HepG2 (cell line): ENCODE measurements around the gene TIMM44. TPM values are rescaled to one million over a fixed set of nuclear protein-coding genes. Genes with fewer than 3 reads are reported as not detected.

Source experiments
- HNF1B ChIP-seq: sonication (generic); formaldehyde crosslinking; IDR thresholded peaks from 2 replicates; pipeline ENCODE4 v1.5.1; 2020; ENCODE audit warnings: mild to moderate bottlenecking, moderate library complexity, missing genetic modification reagents
- HNRNPL ChIP-seq: fragments of 200-400 bp; formaldehyde crosslinking; IDR thresholded peaks from 2 replicates; pipeline ENCODE4 v1.6.1; 2017; ENCODE audit warnings: mild to moderate bottlenecking, low read depth, low read length
- KAT8 ChIP-seq: IDR thresholded peaks from 2 replicates; pipeline ENCODE4 v1.6.1; 2016; ENCODE audit warnings: missing genetic modification reagents, missing compliant biosample characterization
- MLX ChIP-seq: IDR thresholded peaks from 2 replicates; pipeline ENCODE4 v1.6.1; 2016
- MTF1 ChIP-seq: sonication (generic); formaldehyde crosslinking; IDR thresholded peaks from 2 replicates; pipeline ENCODE4 v1.5.0; 2020; ENCODE audit warnings: missing genetic modification reagents
- NR2C2 ChIP-seq: sonication (generic); formaldehyde crosslinking; IDR thresholded peaks from 2 replicates; pipeline ENCODE4 v1.4.0; 2020; ENCODE audit warnings: missing genetic modification reagents, mild to moderate bottlenecking, moderate library complexity, borderline replicate concordance
- RBFOX2 ChIP-seq: fragments of 200-400 bp; formaldehyde crosslinking; IDR thresholded peaks from 2 replicates; pipeline ENCODE4 v1.6.1; 2017; ENCODE audit warnings: low read depth, mild to moderate bottlenecking, low read length
- SNRNP70 ChIP-seq: fragments of 200-400 bp; formaldehyde crosslinking; IDR thresholded peaks from 2 replicates; pipeline ENCODE4 v1.6.1; 2017; ENCODE audit warnings: mild to moderate bottlenecking, low read depth, low read length, moderate library complexity
- SP1 ChIP-seq, 2 experiments: fragments of 450-650 bp in 1 of 2; sonication (generic) in 1 of 2; formaldehyde crosslinking in 1 of 2; IDR thresholded peaks; 2 replicates each; pipeline versions ENCODE4 v1.4.0 to v1.6.1; 2016 to 2020; ENCODE audit warnings: missing genetic modification reagents in 1 of 2
- ZEB1 ChIP-seq: IDR thresholded peaks from 2 replicates; pipeline ENCODE4 v1.6.1; 2012; ENCODE audit warnings: mild to moderate bottlenecking, low read depth, inconsistent platforms; ENCODE audit not compliant: insufficient replicate concordance
- ZNF136 ChIP-seq: sonication (generic); formaldehyde crosslinking; IDR thresholded peaks from 2 replicates; pipeline ENCODE4 v1.8.1; 2022; ENCODE audit warnings: low read depth, mild to moderate bottlenecking, moderate library complexity, missing genetic modification reagents
- ZNF260 ChIP-seq: sonication (generic); formaldehyde crosslinking; IDR thresholded peaks from 2 replicates; pipeline ENCODE4 v1.4.0; 2020; ENCODE audit warnings: missing genetic modification reagents, low read depth, mild to moderate bottlenecking, borderline replicate concordance
- ZNF318 ChIP-seq: sonication (generic); formaldehyde crosslinking; IDR thresholded peaks from 2 replicates; pipeline ENCODE4 v1.4.0; 2020; ENCODE audit warnings: mild to moderate bottlenecking, missing genetic modification reagents
- ZNF367 ChIP-seq: sonication (generic); formaldehyde crosslinking; IDR thresholded peaks from 2 replicates; pipeline ENCODE4 v1.4.0; 2020; ENCODE audit warnings: missing genetic modification reagents, borderline replicate concordance
- ZNF614 ChIP-seq: IDR thresholded peaks from 2 replicates; pipeline ENCODE4 v1.6.1; 2018; ENCODE audit warnings: missing biosample characterization, missing genetic modification reagents, inconsistent platforms, borderline replicate concordance
- ZNF740 ChIP-seq: sonication (generic); formaldehyde crosslinking; IDR thresholded peaks from 2 replicates; pipeline ENCODE4 v1.4.0; 2020; ENCODE audit warnings: missing genetic modification reagents
- ZNF891 ChIP-seq: sonication (generic); formaldehyde crosslinking; IDR thresholded peaks from 2 replicates; pipeline ENCODE4 v1.5.0; 2020; ENCODE audit warnings: mild to moderate bottlenecking, missing genetic modification reagents
- polyA plus RNA-seq, 8 experiments: library from polyadenylated mRNA; depleted of rRNA in 3 of 8; stranded (reverse) in 7 of 8; unstranded in 1 of 8; fragments of >200 nt; fragmentation: Illumina TruSeq in 4 of 8; extraction: Trizol in 4 of 8; gene quantifications; 2 replicates each; pipeline versions ENCODE4 v1.2.1 to v1.2.3, GENCODE V29; 2011 to 2016; ENCODE audit warnings: low read depth in 4 of 8, missing spikeins in 1 of 8, mixed read lengths in 1 of 8; ENCODE audit not compliant: insufficient read depth in 1 of 8
- total RNA-seq, 5 experiments: library from RNA; depleted of rRNA; stranded (reverse); fragments of >200 nt; fragmentation: Illumina TruSeq; extraction: Trizol; gene quantifications; 2 replicates each; pipeline ENCODE4 v1.2.3, GENCODE V29; 2016; ENCODE audit warnings: low read depth in 1 of 5

The TIMM44 gene
- total and polyA plus RNA-seq, 2 of the 13 experiments (the other 11 are each of a cell fraction or from before 2014, with no cell fraction given), result 42.9 to 72.6 TPM

- TF ChIP-seq ZNF318 (CRISPR knock-in tag) (peak; percentile 41), ZNF614 (CRISPR knock-in tag) (peak; percentile 95), NR2C2 (CRISPR knock-in tag) (peak; percentile 85), ZNF136 (CRISPR knock-in tag) (peak; percentile 88; the same call in 1 of the 2 replicates), SNRNP70 (no peak), HNRNPL (peak; percentile 65; the same call in 1 of the 2 replicates), ZNF891 (CRISPR knock-in tag) (no peak; the same call in 1 of the 2 replicates), ZEB1 (no peak), ZNF367 (CRISPR knock-in tag) (no peak), ZNF260 (CRISPR knock-in tag) (no peak), HNF1B (CRISPR knock-in tag) (peak; percentile 68), RBFOX2 (peak; percentile 94), MTF1 (CRISPR knock-in tag) (no peak), MLX (peak; percentile 41; the same call in 1 of the 2 replicates), KAT8 (CRISPR knock-in tag) (peak; percentile 79), ZNF740 (CRISPR knock-in tag) (no peak), SP1 (IDR thresholded peaks at IDR 0.05) (no peak), SP1 (CRISPR knock-in tag; IDR thresholded peaks at IDR 0.05) (peak; percentile 83)
Measured at GRCh38 chr19:7903244-7904073, 40.0 kb downstream of the TIMM44 start, which contains the start of gene MAP2K7 (continued).
